Endothelial cell of umbilical vein (primary cell): ENCODE results near the gene GRXCR1.

Experiments used
- EZH2 ChIP-seq: IDR thresholded peaks from 2 replicates; pipeline ENCODE4 v1.6.1; 2012; ENCODE audit warnings: borderline replicate concordance, low read depth, mild to moderate bottlenecking, moderate library complexity, low read length, inconsistent platforms; ENCODE audit not compliant: severe bottlenecking
- POLR2A ChIP-seq: IDR thresholded peaks from 2 replicates; pipeline ENCODE4 v1.6.1; 2012; ENCODE audit warnings: low read depth, mild to moderate bottlenecking, control low read depth, low read length
- TF ChIP-seq, protein P1 (sequence below), 2 donors: IDR thresholded peaks; 1 replicate in 1 of 2; 2 replicates in 1 of 2; pipeline ENCODE4 v1.5.1; 2011; ENCODE audit warnings: low read length in 2 of 2, mild to moderate bottlenecking in 2 of 2, moderate library complexity in 2 of 2, control low read depth in 1 of 2, inconsistent platforms in 1 of 2, low read depth in 1 of 2; ENCODE audit not compliant: insufficient read depth in 1 of 2; ENCODE audit errors: extremely low read depth in 1 of 2

DNA sequence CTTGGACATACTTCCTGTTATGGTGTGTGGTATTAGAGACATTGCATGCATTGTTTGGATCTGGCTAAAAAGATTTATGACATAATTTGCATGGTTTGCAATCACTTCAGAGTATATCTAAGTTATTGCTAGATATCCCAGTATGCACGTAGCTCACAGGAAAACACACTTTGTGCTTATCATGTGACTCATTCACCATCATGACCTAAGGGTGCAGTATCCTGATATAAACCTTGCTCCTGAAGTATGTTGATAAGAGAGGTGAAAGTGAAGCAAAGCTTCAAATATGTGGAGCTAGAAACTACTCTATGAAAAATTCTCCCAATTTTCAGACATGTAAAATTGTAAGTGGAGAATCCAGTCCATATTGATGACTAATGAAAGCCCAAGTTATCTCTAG, 46.9 kb upstream of the GRXCR1 start:
- TF ChIP-seq, protein P1, sequence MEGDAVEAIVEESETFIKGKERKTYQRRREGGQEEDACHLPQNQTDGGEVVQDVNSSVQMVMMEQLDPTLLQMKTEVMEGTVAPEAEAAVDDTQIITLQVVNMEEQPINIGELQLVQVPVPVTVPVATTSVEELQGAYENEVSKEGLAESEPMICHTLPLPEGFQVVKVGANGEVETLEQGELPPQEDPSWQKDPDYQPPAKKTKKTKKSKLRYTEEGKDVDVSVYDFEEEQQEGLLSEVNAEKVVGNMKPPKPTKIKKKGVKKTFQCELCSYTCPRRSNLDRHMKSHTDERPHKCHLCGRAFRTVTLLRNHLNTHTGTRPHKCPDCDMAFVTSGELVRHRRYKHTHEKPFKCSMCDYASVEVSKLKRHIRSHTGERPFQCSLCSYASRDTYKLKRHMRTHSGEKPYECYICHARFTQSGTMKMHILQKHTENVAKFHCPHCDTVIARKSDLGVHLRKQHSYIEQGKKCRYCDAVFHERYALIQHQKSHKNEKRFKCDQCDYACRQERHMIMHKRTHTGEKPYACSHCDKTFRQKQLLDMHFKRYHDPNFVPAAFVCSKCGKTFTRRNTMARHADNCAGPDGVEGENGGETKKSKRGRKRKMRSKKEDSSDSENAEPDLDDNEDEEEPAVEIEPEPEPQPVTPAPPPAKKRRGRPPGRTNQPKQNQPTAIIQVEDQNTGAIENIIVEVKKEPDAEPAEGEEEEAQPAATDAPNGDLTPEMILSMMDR (IDR thresholded peaks at IDR 0.05; ENCODE audit: extremely low read depth in 1 of 2, insufficient read depth in 1 of 2, low read depth in 1 of 2, low read length in 2 of 2), result no peak
- TF ChIP-seq POLR2A (no peak), EZH2 (no peak)
